GM12875 (cell line): ENCODE data around the gene IQCN.

Experiments
- H3K4me3 ChIP-seq: one replicate; pipeline ENCODE4 v1.5.1; 2011; ENCODE audit warnings: low read depth, low read length, control low read depth
- TF ChIP-seq, protein P1 (sequence below): IDR thresholded peaks from 2 replicates; pipeline ENCODE4 v1.5.1; 2011; ENCODE audit warnings: low read depth, mild to moderate bottlenecking, control low read depth, inconsistent platforms, low read length, moderate library complexity, borderline replicate concordance; ENCODE audit not compliant: insufficient read depth

Gene IQCN

DNA sequence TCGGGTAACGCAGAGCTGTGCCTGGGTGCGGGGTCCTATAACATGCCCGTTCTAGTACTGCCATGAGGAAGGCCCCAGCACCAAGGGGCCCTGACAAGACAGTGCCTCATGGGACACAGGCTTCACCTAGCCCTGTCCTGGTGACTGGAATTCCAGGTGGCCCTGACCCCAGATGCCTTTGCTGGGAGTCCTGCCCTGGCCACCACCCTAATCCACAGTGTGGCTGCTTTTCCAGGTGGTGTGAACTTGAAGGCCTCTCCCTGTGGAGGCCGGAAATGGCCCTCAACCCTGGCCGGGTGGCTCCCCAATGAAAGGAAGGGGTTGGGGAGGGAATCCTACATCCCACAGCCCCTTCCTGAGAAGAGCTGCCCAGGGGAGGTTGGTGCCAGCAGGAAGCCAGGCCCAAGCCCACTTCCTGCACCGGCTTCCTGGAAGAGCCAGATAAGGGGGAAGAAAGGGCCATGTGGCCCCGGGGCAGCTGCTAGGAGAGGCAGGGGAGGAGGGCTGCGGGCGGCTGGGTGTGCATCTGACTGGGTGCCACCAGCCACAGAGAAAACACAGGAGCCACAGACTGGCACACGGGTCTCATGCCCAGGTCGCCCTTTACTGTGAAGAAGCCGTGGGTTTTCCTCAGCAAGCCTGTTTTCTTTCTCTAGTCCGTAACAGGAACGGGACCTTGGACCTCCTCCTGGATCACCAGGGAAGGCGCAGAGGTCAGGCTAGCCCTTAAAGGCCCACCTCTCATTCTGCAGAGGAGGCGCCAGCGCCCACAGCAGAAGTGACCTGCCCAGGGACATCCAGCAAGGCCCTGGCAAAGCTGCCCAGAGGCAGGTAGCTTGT, 43.9 kb upstream of the IQCN start:
- TF ChIP-seq, protein P1, sequence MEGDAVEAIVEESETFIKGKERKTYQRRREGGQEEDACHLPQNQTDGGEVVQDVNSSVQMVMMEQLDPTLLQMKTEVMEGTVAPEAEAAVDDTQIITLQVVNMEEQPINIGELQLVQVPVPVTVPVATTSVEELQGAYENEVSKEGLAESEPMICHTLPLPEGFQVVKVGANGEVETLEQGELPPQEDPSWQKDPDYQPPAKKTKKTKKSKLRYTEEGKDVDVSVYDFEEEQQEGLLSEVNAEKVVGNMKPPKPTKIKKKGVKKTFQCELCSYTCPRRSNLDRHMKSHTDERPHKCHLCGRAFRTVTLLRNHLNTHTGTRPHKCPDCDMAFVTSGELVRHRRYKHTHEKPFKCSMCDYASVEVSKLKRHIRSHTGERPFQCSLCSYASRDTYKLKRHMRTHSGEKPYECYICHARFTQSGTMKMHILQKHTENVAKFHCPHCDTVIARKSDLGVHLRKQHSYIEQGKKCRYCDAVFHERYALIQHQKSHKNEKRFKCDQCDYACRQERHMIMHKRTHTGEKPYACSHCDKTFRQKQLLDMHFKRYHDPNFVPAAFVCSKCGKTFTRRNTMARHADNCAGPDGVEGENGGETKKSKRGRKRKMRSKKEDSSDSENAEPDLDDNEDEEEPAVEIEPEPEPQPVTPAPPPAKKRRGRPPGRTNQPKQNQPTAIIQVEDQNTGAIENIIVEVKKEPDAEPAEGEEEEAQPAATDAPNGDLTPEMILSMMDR, result no peak
- H3K4me3 ChIP-seq, result no peak overlapping the region

GRCh38 chr19:18313398-18313797, 39.1 kb upstream of the IQCN start:
- TF ChIP-seq, protein P1, result no peak
- no peak overlapping the region for H3K4me3 ChIP-seq

DNA sequence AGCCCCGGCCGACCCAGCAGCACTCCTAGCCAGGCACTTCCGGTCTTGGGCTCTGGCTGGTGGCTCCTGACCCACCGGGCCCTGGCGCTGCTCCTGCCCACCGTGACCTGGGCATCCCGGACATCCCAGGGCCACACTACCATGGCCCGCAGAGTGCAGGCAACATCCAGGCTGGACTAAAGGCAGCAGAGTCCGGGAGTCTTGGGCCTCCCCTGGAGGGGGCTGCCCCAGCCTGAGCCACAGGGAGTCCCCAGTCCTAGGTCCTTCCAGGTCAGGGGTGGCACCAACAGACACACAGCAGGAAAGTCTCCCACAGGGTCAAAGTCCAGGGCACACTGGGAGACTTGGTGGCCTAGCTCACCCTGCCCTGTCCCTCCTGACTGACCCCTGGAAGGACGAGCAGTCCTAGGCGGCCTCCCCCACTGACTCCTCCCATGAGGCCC, 37.9 kb upstream of the IQCN start:
- TF ChIP-seq, protein P1, result no peak
- no peak overlapping the region for H3K4me3 ChIP-seq

GRCh38 chr19:18311502-18312091, 37.3 kb upstream of the IQCN start:
- TF ChIP-seq, protein P1, result no peak

DNA sequence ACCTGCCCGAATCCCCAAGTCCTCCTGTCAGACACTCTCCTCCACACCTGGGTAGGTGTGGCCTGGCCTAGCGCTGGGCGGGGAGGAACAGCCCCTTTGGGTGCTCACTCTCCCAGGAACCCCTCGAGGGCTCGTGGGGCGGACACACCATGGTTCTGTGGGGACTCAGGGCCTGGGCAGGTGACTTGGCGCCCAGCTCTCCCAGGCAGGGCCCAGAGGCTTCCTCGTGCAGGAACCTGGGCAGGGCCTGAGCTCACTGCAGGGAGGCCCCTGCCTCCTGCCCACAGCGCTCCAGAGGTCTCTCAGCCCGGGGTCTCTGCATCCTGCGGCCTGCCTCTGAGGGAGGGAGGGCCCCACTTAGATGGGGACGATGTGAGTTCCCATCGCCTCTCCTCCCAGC, 36.7 kb upstream of the IQCN start:
- no peak overlapping the region for H3K4me3 ChIP-seq
- TF ChIP-seq, protein P1, result no peak

More at GRCh38 chr19:18311502-18312091, 37.3 kb upstream of the IQCN start:
- no peak overlapping the region for H3K4me3 ChIP-seq

- TF ChIP-seq, protein P1, result no peak
- H3K4me3 ChIP-seq, result no peak overlapping the region
Measured at GRCh38 chr19:18310118-18310909, 36.1 kb upstream of the IQCN start.
